AG08395 (cell line): ENCODE data around the gene SORCS2.

Source experiments
- DNase-seq: peaks from one replicate; pipeline ENCODE4 v3.0.0; 2012; ENCODE audit warnings: mixed read lengths, low spot score

SORCS2 gene

GRCh38 chr4:7652906-7653305, 460.6 kb downstream of the SORCS2 start:
- no peak for DNase-seq

DNA sequence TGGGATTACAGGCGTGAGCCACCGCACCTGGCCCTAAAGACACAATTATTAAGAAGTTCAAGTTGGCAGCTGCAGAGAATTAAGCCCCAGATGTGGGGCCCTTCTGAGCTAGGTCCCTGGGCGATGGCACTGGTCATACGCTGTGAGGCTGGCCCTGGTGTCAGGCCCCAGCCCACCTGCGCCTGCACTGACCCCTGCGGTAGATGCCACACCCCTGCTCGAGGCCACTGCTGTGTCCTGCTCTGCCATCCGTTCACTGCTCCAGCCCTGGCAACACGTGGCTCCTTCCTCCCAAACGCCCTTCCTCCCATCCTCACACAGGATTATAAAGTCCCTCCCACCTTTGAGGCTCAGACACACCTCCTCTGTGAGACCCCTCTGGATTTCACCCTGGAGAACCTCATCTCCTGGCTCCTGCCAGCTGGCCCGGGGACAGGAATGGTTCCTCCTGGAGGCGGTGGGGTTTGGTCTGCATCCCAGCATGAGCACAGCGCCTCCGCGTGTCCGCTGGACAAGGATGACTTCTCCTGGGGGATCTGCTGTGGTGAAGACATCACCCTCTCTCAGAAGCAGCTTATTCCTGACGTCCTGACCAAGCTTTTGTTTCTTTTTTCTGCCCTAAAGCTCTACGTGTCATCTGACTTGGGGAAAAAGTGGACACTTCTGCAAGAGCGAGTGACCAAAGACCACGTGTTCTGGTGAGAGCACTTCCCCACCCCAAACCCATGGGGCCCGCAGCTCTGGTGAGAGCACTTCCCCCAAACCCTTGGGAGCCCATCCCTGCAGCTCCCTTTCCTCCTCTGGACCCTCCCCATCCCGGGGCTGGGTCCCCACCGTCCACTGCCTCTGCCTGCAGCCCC, 461.4 kb downstream of the SORCS2 start:
- DNase-seq = no peak

DNA sequence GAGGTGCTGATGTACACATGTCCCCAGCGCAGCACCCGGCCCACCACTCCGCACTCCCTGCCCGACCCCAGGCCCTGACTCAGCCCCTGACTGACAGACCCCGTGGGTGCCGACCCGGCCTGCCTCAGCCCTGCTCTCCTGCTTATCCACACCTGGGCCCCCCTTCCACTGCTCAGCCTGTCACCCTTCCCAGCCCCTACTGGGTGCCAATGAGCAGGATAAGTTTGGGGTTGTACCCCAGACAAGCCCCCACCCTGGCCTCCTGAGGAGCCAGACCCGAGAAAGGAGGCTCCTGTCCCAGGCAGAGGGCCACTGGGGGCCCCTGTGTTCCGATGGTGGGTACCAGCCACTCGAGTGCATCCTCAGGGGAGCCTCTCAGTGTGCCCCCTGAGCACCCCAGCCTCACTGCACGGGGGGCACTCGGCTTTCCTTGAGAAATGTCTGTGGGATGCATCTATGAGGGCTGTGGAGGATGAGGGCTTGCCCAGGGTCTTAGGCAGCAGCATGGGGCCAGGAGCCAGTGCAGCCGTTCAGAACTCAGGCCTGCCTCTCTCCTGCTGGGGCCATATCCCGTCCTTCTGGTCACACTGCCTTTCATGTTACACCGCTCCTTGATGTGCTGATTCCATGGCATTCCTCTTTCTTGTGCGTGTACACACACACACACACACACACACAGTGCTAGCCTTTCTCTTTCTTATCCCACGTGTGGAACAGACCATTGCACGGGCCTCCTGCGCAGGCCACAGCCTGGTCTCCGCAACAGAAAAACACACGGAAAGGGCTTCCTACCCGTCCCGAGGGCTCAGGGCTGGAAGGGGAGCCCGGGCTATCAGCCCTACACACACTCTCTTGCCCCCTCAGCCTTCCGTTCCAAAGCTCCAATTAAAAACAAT, 462.5 kb downstream of the SORCS2 start:
- DNase-seq = no peak

GRCh38 chr4:7655511-7656243, 463.3 kb downstream of the SORCS2 start:
- no peak for DNase-seq

DNA sequence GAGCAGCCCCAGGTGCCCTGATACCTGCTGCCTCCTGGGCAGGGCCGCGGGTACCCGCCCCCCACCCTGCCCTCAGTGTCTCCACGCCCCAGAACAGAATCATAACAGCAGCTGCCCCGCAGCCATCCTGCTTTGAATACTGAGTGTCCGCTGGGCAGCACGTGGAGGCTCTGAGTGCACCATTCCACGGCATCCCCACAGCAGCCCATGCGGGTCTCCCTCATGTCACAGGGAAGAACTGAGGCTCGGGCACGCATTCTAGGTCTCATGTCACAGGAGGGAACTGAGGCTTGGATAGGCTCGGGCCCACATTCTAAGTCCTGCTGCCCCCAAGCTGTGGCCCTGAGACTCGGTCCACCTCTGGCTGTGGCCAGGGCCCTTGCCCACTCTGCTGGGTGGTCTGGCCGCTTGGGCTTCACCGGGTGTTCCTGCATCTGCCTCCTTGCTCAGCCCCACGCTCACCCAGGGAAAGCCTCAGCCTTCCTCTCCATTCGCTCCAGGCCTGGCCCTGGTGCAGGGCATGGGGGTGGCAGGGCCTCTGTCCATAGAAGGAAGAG, 464.0 kb downstream of the SORCS2 start:
- DNase-seq = no peak

DNA sequence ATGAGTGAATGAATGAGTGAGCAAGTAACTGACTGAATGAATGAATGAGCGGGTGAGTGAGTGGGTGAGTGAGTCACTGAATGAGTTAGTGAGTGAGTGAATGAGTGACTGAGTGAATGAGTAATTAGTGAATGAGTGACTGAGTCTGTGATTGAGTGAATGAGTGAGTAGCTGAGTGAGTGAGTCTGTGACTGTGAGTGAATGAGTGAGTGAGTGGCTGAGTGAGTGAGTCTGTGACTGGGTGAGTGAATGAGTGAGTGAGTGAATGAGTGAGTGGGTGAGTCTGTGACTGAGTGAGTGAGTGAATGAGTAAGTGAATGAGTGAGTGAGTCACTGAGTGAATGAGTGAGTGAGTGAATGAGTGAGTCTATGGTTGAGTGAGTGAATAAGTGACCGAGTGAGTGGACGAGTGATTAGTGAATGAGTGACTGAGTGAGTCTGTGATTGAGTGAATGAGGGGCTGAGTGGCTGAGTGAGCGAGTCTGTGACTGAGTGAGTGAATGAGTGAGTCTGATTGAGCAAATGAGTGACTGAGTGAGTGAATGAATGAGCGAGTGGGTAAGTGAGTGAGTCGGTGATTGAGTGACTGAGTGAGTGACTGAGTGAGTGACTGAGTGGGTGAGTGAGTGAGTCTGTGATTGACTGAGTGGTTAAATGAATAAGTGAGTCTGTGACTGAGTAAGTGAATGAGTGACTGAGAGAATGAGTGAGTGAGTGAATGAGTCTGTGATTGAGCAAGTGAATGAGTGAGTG, 465.4 kb downstream of the SORCS2 start:
- no peak for DNase-seq

GRCh38 chr4:7658341-7659204, 466.2 kb downstream of the SORCS2 start:
- no peak for DNase-seq

GRCh38 chr4:7659429-7660175, 467.3 kb downstream of the SORCS2 start:
- no peak for DNase-seq

GRCh38 chr4:7660176-7661039, 468.1 kb downstream of the SORCS2 start:
- no peak for DNase-seq

DNA sequence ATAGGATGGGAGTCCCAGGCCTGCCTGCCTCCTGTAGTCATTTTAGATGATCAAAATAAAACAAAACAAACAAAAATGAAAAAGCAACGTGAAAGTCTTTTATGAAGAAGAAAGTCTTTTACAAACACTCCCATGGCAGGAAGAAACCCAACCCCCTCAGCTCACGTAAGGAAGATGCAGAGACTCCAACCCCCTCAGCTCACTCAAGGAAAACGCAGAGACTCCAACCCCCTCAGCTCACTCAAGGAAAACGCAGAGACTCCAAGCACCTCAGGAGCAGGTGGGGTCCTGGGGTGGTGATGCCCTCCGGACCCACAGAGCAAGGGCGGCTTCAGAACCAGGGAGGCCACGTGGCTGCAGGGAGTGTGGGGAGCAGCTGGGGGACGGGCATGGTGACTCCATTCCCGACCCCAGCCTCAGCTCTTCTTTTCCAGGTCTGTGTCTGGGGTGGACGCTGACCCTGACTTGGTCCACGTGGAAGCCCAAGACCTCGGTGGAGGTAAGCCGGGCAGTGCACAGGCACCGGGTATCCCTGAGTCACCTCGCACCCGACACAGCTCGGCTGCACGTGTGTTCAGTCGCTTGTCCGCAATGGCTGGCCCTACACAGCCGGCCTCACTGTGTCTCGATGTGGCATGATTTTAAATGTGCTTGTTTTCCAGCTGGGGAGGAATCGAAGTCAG, 468.9 kb downstream of the SORCS2 start:
- DNase-seq = no peak

DNA sequence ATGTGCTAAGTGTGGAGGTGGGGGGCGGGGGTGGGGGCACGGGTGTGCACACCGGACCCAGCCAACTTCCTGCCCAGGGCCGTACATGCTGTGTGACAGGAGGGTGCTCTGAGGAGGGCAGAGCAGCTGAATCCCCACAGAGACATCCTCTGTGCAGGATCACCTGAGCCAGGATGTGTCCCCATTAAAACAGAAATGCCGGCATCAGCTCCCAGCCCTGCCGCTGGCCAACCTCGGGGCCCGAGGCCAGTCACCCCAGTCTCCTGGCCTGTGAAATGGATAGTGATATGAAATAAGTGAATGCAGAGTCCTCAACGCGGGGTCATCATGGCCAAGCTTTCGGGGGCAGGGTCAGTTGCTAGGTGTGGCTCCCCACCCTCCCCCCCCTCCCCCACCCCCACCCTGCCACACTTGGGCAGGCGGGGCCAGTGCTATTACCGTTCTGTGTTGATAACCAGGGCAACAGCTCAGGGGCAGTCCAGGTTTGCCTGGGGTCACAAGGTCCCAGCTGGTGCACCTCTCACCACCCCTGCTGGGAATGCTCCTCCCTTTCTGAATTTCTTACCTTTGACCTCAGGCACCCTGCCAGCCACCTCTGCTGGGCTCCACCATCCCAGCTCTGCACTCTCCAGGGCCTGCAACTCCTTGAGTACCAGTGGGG, 469.6 kb downstream of the SORCS2 start:
- DNase-seq = no peak

DNA sequence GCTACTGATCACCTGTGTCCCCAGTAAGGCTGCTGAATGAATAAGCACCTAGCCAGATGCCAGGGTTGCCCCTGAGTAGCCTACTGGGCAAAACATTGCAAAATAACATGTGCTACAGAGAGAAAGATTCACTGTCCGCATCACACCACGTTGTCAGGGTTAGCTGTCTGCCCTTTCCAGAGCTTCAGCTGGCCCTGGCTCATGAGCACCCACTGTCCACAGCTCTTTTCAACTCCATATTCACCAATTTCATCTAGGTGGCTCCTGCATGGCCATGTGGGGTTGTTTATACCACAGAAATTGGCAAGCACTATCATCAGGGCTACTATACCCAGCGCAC, 470.1 kb downstream of the SORCS2 start:
- DNase-seq = no peak

DNA sequence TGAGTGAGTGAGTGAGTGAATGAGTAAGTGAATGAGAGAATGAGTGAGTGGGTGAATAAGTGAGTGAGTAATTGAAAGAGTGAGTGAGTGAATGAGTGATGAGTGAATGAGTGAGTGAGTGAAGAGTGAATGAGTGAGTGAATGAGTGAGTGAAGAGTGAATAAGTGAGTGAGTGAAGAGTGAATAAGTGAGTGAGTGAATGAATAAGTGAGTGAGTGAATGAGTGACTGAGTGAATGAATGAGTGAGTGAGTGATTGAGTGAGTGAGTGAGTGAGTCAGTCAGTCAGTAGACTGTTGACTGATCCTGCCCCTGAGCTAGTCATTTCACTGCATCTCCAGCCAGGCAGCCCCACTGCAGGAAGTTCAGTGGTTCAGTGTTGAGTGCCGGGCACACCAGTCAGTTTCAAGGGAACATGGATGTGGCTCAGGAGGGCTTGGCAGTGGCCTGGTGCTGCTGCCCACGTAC, 470.8 kb downstream of the SORCS2 start:
- no peak for DNase-seq

DNA sequence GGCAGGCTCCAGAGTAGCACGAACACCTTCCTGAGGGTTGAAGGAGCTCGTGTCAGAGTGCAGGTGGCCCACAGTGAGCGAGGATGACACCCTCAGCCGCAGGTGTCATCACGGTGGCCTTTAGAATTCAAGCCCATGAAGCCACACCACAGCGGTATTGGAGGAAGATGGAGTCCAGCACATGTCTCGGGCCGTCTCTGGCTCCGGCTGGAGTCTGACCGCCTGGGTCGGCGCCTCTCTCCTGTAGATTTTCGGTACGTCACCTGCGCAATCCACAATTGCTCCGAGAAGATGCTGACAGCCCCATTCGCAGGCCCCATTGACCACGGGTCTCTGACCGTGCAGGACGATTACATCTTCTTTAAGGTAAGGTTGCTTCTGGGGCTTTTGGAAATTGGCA, 471.8 kb downstream of the SORCS2 start:
- DNase-seq = no peak

GRCh38 chr4:7665321-7665720, 473.0 kb downstream of the SORCS2 start:
- no peak for DNase-seq

DNA sequence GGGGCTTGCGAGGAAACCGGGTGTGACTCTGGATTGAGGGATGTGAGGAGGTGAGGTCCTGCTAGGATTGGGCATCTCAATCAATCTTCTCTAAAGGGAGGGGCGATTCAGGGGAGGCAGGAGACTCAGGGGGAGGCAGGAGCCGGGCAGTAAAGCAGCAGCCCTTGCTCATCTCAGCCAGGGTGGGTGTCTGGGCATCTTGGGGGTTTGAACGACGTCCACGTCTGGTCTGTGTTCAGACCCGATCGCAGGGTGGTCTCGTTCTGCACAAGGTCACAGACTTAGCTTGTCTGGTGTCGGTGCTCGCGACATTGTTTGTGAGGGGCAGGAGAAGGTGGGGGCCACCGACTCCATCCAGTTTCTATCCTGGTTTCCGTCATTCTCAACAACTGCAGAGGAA, 473.7 kb downstream of the SORCS2 start:
- no peak for DNase-seq

GRCh38 chr4:7666744-7667143, 474.4 kb downstream of the SORCS2 start:
- no peak for DNase-seq

DNA sequence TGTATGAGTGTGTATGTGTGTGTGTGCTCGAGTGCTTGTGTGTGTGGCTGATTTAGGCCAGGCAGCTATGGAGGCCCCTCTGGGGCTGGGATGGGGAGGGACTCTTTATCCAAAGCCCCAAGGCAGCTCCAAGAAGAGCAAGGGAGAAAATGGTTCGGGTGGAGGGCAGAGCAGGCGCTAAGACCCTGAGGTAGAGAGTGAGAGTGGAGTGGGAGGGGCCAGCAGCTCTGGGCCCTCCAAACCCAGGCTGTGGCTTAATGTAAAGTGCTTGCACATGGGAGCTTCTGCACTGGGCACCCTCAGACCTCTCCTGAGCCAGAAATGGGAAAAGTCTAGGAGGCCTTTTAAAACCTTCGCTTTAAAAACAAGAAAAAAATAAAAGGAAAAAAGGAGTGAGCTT, 475.9 kb downstream of the SORCS2 start:
- DNase-seq = no peak
